ENCODE data around the gene GRIN3A. TPM values are rescaled to one million over a fixed set of nuclear protein-coding genes. Genes with fewer than 3 reads are reported as not detected.

The GRIN3A gene
- total RNA-seq, 1 donor from 2014 or later, result 0.81 TPM

DNA sequence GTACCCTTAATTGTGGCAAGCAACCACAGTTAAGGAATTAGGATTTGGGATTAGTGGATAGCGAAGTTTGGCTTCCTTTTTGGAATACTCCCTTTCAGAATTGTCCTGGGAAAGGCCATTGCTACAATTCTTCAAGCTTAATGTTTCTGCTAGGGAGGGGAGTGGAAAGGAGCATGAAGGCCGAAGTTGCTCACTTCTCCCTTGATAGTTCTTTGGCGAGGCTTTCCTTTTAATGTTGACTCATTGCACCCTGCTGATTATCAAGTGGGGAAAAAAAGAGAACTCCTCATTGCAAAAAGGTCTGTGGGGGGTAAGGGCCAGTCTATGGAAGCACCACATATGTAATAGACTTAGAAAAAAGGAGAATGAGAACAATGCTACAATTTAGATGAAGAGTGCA is 30.7 kb downstream of the GRIN3A start:
- peak; percentile 52 for ATAC-seq (ENCODE audit: poor library complexity)

DNA sequence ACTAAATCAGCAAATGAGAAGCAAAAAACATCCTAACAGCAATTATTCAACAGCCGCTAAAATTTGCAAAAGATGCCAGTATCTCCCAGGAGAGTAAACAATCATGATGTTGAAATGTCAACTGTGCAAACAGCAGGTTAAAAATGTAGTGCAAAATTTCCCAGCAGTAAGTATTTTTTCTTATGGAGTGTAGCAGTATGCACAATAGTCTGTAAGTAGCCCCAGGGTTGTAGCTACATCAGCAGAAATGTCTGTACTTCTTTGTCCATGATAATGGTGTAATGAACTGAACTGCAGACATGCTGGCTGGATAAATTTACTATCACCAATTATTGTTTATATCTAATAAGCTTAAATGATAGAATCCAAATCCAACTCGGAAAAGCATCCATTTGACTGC is 31.4 kb downstream of the GRIN3A start:
- ATAC-seq (ENCODE audit: poor library complexity), result no peak
- DNase-seq, result no peak
- intact Hi-C loops (cut with DNase I), result no loop called here

More for the DNA sequence above, 30.7 kb downstream of the GRIN3A start:
- intact Hi-C loops (cut with DNase I), result no loop called here
- no peak for DNase-seq

GRCh38 chr9:101706261-101706798 is 32.1 kb downstream of the GRIN3A start:
- ATAC-seq (ENCODE audit: poor library complexity), result no peak
- intact Hi-C loops (cut with DNase I), result no loop called here
- no peak for DNase-seq

GRCh38 chr9:101705135-101705661 is 33.2 kb downstream of the GRIN3A start:
- peak; percentile 55 for DNase-seq
- peak; percentile 95 for ATAC-seq (ENCODE audit: poor library complexity)
- intact Hi-C loops (cut with DNase I), result no loop called here

DNA sequence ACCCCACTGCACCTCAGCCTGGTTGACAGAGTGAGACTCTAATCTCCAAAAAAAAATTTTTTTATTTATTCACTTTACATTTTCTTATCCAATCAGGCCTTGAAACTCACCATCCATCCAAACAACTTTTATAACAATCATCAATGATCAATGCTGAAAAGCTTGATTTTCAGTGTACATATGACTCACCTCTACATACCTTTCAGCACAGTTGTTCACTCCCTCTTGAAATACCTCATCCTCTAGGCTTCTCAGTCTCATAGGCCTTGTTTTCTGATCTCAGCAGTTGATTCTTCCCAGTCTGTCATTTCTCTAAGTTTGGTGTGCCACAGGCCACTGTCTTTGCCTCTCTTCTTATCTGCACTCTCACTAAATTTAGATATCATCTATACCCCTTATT is 36.2 kb downstream of the GRIN3A start:
- ATAC-seq (ENCODE audit: poor library complexity) (no peak), DNase-seq (no peak)
- intact Hi-C loops (cut with DNase I), result no loop called here

DNA sequence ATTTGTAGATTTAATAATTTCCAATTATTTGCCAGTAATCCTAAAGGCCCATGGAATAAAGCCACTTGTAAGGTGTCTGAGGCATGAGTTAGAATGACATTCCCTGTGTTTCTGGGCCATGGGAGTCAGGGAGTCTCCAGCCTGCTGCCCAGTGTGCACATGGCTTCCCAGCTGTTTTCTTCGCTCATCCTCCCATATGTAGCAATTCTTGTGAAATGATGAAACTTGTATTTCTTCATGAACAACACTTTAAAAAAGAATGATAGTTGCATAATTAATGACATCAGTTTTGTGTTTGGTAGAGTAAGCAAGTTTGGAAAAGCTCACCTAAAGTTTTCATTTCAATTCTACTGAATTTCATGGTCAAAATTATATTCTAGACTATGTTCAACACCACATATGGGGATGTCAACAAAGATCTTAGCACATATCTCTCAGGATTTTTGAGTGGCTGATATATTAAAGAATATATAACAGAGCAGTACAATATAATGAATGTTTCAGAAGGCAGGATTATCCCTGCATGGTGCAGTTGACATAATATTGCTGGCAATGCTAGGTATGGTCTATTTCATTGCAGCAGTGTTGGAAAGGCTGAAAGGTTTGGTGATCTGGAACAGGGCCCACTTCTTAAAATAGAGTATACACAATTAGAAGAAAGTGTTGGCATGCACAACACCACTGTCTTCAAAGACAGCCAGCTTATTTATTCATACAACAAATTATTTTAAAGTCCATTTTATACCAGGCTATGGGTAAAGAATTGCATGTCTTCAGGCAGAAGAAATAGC is 44.7 kb downstream of the GRIN3A start:
- DNase-seq (no peak), ATAC-seq (ENCODE audit: poor library complexity) (peak; percentile 94)
- intact Hi-C loops (cut with DNase I), result no loop called here

DNA sequence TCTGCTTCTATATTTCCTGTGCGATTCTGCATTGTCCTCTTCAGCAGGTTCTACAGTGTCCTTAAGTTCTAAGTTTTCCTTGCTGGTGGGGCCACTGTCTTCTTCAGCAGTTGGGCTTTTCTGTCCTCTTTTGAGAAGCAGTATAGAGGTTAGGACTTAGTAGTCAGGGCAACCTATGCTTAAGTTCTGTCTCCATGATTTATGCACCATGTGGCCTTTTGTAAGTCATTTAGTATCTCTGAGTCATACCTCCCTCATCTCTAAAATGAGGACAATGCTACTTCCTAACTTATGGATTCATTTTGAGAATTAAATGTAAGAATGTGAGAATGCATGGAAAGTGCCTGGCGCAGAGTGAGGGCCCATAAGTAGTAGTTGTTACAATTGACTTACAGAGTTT is 46.8 kb downstream of the GRIN3A start:
- DNase-seq (no peak), ATAC-seq (ENCODE audit: poor library complexity) (no peak)
- intact Hi-C loops (cut with DNase I), result no loop called here

GRCh38 chr9:101689039-101689438 is 49.4 kb downstream of the GRIN3A start:
- intact Hi-C loops (cut with DNase I), result no loop called here
- DNase-seq (no peak), ATAC-seq (ENCODE audit: poor library complexity) (no peak)

DNA sequence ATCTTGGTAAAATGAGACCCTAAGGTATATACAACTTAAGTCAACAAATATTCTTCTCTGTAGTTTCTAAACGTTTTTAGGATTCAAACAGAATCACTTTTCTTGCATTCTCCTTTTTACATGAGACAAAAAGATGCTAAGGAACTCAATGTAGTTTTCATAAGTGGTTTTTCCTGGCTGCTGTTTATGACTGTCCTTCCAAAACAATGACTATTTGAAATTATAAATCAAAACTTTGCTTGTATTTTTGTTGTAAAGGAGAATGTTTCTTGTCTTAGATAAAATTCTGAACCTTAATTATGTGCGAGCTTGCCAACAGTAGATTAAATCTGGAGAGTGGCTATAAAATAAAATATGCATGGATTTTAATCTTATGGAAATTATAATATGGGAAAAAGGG is 53.8 kb downstream of the GRIN3A start:
- DNase-seq (no peak), ATAC-seq (ENCODE audit: poor library complexity) (no peak)
- intact Hi-C loops (cut with DNase I), result no loop called here

GRCh38 chr9:101683236-101683635 is 55.2 kb downstream of the GRIN3A start:
- DNase-seq (no peak), ATAC-seq (ENCODE audit: poor library complexity) (no peak)
- intact Hi-C loops (cut with DNase I), result no loop called here

DNA sequence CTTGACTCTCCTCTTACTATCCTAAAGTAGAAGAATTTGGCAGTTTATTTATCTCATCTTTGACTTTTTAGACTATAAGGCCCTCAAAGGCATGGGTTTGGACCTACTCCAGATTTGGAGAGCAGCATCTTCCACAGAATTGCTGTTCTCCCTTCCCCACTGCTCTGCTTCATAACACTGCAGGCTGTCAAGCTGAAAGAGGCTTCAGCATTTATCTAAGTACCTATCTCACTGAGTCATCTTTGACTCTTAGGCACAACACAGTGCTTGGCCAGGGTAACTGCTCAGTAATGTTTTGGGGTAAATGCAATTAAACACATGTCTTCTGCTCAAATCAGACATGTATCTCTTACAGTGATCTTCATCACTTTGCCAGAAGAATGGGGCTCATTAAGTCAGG is 60.6 kb downstream of the GRIN3A start:
- ATAC-seq (ENCODE audit: poor library complexity), result no peak
- intact Hi-C loops (cut with DNase I), result no loop called here
- DNase-seq, result no peak

- intact Hi-C loops (cut with DNase I), result no loop called here
- no peak for DNase-seq
- ATAC-seq (ENCODE audit: poor library complexity), result no peak
Observed at GRCh38 chr9:101675341-101675740, 63.1 kb downstream of the GRIN3A start.

GRCh38 chr9:101674165-101674564 is 64.3 kb downstream of the GRIN3A start:
- intact Hi-C loops (cut with DNase I), result no loop called here
- ATAC-seq (ENCODE audit: poor library complexity) (no peak), DNase-seq (no peak)

DNA sequence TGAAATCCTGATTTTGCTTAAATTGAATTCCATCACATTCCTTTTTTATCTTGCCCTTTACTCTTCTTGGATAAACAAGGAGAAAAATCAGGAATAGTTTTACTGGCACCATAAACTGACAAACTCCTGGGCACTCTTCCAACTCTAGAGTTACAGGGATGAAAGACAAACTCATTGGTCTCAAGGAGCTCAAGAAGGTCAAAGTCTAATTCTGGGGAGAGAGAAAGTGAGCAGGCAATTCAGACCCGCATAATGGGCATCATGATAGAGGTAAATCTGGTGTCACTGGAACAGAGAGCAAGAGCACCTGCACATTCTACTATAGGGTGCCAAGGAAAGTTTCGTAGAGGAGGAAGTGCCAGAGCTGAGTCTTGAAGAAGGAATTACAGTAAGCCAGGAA is 64.8 kb downstream of the GRIN3A start:
- DNase-seq (no peak), ATAC-seq (ENCODE audit: poor library complexity) (no peak)
- intact Hi-C loops (cut with DNase I), result no loop called here

- DNase-seq (no peak), ATAC-seq (ENCODE audit: poor library complexity) (no peak)
- intact Hi-C loops (cut with DNase I), result no loop called here
Observed at GRCh38 chr9:101671567-101671966, 66.9 kb downstream of the GRIN3A start.

GRCh38 chr9:101668421-101668820 is 70.0 kb downstream of the GRIN3A start:
- no peak for ATAC-seq (ENCODE audit: poor library complexity)
- no peak for DNase-seq
- intact Hi-C loops (cut with DNase I), result no loop called here

DNA sequence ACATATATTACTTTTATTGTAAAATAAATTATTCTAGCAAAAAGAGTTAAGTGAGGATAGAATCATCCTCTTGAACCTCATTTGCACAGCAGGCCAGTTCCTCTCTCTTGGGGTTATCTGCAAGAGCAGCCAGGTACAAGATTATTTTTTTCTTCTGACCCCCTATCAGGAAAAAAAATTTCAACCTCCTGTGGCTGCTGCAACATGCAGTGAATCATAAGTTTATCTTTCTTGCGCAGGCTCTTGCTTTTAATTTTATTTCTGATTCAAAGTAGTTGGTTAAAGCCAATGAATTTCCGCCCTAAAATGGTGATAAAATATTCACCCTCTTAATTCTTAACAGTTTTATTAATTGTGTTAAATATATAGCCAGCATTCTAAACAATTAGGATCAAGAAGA is 74.0 kb downstream of the GRIN3A start:
- DNase-seq, result no peak
- ATAC-seq (ENCODE audit: poor library complexity), result no peak
- intact Hi-C loops (cut with DNase I), result no loop called here

DNA sequence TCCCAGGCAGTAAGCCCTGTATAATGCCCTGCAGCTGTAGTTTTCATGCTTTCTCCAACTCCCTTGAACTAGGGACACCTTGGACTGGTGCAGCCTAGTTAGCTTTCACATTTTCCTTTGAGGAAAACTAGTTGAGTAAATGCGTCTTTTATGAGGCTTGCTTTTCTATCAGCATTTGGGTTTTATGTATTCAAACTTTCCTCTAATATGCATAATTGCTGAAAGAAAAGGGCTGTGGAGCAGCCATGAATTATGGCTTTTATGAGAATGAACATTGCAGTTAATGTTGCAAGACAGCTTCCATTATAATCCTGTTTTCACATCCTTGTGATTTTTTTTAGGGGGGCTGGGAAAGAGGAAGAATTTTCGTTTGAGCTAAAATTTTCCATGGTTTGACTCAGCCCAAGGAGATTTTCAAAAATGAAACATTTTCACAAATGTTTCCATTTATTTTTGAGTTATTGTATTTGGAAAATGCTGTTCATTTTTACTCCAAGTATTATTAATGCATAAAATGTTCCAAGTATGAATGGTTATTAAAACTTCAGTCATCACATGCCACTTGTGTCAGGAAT is 85.8 kb downstream of the GRIN3A start:
- intact Hi-C loops (cut with DNase I), result no loop called here
- DNase-seq, result no peak
- no peak for ATAC-seq (ENCODE audit: poor library complexity)

GRCh38 chr9:101650142-101650541 is 88.3 kb downstream of the GRIN3A start:
- DNase-seq, result no peak
- intact Hi-C loops (cut with DNase I), result no loop called here
- ATAC-seq (ENCODE audit: poor library complexity), result no peak

- intact Hi-C loops (cut with DNase I), result no loop called here
- ATAC-seq (ENCODE audit: poor library complexity), result no peak
Observed at GRCh38 chr9:101648493-101648892, 90.0 kb downstream of the GRIN3A start.

More at GRCh38 chr9:101648493-101648892, 90.0 kb downstream of the GRIN3A start:
- no peak for DNase-seq
